ENCODE measurements around the gene ITIH5.

The ITIH5 gene

GRCh38 chr10:7520507-7521485 is 146.0 kb downstream of the ITIH5 start:
- no peak for DNase-seq (ENCODE audit: low read depth, low spot score)

GRCh38 chr10:7519351-7519750 is 147.4 kb downstream of the ITIH5 start:
- no peak for DNase-seq (ENCODE audit: low read depth, low spot score)

GRCh38 chr10:7518693-7519092 is 148.1 kb downstream of the ITIH5 start:
- DNase-seq (ENCODE audit: low read depth, low spot score): no peak

GRCh38 chr10:7515439-7515838 is 151.3 kb downstream of the ITIH5 start:
- DNase-seq (ENCODE audit: low read depth, low spot score): no peak

GRCh38 chr10:7513936-7514335 is 152.8 kb downstream of the ITIH5 start:
- DNase-seq (ENCODE audit: low read depth, low spot score): no peak

GRCh38 chr10:7513455-7513854 is 153.3 kb downstream of the ITIH5 start:
- DNase-seq (ENCODE audit: low read depth, low spot score): no peak

GRCh38 chr10:7512487-7512886 is 154.3 kb downstream of the ITIH5 start:
- no peak for DNase-seq (ENCODE audit: low read depth, low spot score)

- DNase-seq (ENCODE audit: low read depth, low spot score): no peak
Measured at GRCh38 chr10:7511612-7512011, 155.2 kb downstream of the ITIH5 start.

All from activated naive CD8-positive, alpha-beta T cell treated with anti-CD3 and anti-CD28 coated beads, Interleukin-2, amount 50 U/mL, for 16 hours (primary cell).